GM23338 (cell line): ENCODE results near the gene RNF141. TPM values are rescaled to one million over a fixed set of nuclear protein-coding genes. Genes with fewer than 3 reads are reported as not detected.

ENCODE experiments used
- ATAC-seq: fragments of 200-7000 bp; cut with Tn5 transposase; 3 replicates; pipeline ENCODE4 v1.9.1; 2020
- DNase-seq: peaks from one replicate; pipeline ENCODE4 v3.0.0-alpha.2; 2015; ENCODE audit warnings: low spot score
- H2AFZ ChIP-seq: fragments of 200-600 bp; sonication (generic); 2 replicates; pipeline ENCODE4 v1.8.0; 2016; ENCODE audit warnings: antibody characterized with exemption, mild to moderate bottlenecking, moderate library complexity
- H3F3A ChIP-seq: fragments of 200-600 bp; sonication (generic); replicated peaks from 2 replicates; pipeline ENCODE4 v1.8.0; 2017; ENCODE audit warnings: antibody characterized with exemption, mixed run types, low read depth
- H3K27ac ChIP-seq: fragments of 200-600 bp; sonication (generic); 2 replicates; pipeline ENCODE4 v1.6.1; 2016; ENCODE audit warnings: low read depth
- H3K27me3 ChIP-seq: fragments of 200-600 bp; sonication (generic); 2 replicates; pipeline ENCODE4 v1.8.0; 2016; ENCODE audit warnings: mild to moderate bottlenecking, mixed run types, moderate library complexity; ENCODE audit not compliant: insufficient read depth
- H3K36me3 ChIP-seq: fragments of 200-600 bp; sonication (generic); 2 replicates; pipeline ENCODE4 v1.8.0; 2016; ENCODE audit warnings: mild to moderate bottlenecking; ENCODE audit not compliant: insufficient read depth
- H3K4me1 ChIP-seq: fragments of 200-600 bp; sonication (generic); 2 replicates; pipeline ENCODE4 v1.8.0; 2016; ENCODE audit warnings: mild to moderate bottlenecking, moderate library complexity; ENCODE audit not compliant: insufficient read depth
- H3K4me2 ChIP-seq: fragments of 200-600 bp; sonication (generic); 2 replicates; pipeline ENCODE4 v1.7.1; 2017; ENCODE audit warnings: mixed run types
- H3K4me3 ChIP-seq: fragments of 200-600 bp; sonication (generic); 2 replicates; pipeline ENCODE4 v1.6.1; 2016; ENCODE audit warnings: mixed run types
- H3K79me2 ChIP-seq: fragments of 200-600 bp; sonication (generic); replicated peaks from 2 replicates; pipeline ENCODE4 v1.8.0; 2017; ENCODE audit warnings: mild to moderate bottlenecking; ENCODE audit not compliant: insufficient read depth
- H3K9me2 ChIP-seq: fragments of 200-600 bp; sonication (generic); 2 replicates; pipeline ENCODE4 v1.8.0; 2017; ENCODE audit not compliant: insufficient read depth
- H4K20me1 ChIP-seq: fragments of 200-600 bp; sonication (generic); replicated peaks from 2 replicates; pipeline ENCODE4 v1.8.0; 2017; ENCODE audit warnings: mild to moderate bottlenecking; ENCODE audit not compliant: insufficient read depth
- H3K27ac Mint-ChIP-seq: 2 replicates; pipeline ENCODE4 v1.8.0; 2020; ENCODE audit warnings: inconsistent platforms, mild to moderate bottlenecking, moderate library complexity, mixed read lengths
- H3K27me3 Mint-ChIP-seq: 3 replicates; pipeline ENCODE4 v1.8.0; 2022; ENCODE audit warnings: low read depth, mild to moderate bottlenecking, moderate library complexity, mixed read lengths, inconsistent platforms; ENCODE audit not compliant: insufficient read depth, poor library complexity
- H3K36me3 Mint-ChIP-seq: 3 replicates; pipeline ENCODE4 v1.8.0; 2021; ENCODE audit warnings: low read depth, mild to moderate bottlenecking, inconsistent platforms, moderate library complexity, mixed read lengths
- H3K4me1 Mint-ChIP-seq: 3 replicates; pipeline ENCODE4 v1.8.0; 2020; ENCODE audit warnings: mild to moderate bottlenecking, inconsistent platforms, mixed read lengths
- H3K4me3 Mint-ChIP-seq: 3 replicates; pipeline ENCODE4 v1.8.0; 2021; ENCODE audit warnings: moderate library complexity, mild to moderate bottlenecking, inconsistent platforms, mixed read lengths
- H3K9me3 Mint-ChIP-seq: 3 replicates; pipeline ENCODE4 v1.8.0; 2020; ENCODE audit warnings: moderate library complexity, mild to moderate bottlenecking, inconsistent platforms, mixed read lengths
- CREB1 ChIP-seq: fragments of 250-450 bp; sonication (Bioruptor Pico); IDR thresholded peaks from 2 replicates; pipeline ENCODE4 v1.5.0; 2020; ENCODE audit warnings: low read depth, mild to moderate bottlenecking, moderate library complexity
- CTCF ChIP-seq, 2 experiments: fragments of 200-600 bp in 1 of 2; sonication (generic) in 1 of 2; conservative IDR thresholded peaks; 2 replicates each; pipeline versions ENCODE4 v1.5.1 to v1.6.1; 2016 to 2017; ENCODE audit warnings: antibody characterized with exemption in 2 of 2, low read depth in 2 of 2, mild to moderate bottlenecking in 2 of 2, moderate library complexity in 1 of 2
- ETS1 ChIP-seq: IDR thresholded peaks from 2 replicates; pipeline ENCODE4 v1.6.1; 2016; ENCODE audit warnings: antibody characterized with exemption
- EZH2 ChIP-seq: fragments of 200-600 bp; sonication (generic); IDR thresholded peaks from one replicate; pipeline ENCODE4 v1.8.0; 2017; ENCODE audit warnings: antibody characterized with exemption, mild to moderate bottlenecking, low read depth; ENCODE audit not compliant: unreplicated experiment
- EZH2phosphoT487 ChIP-seq: fragments of 200-600 bp; sonication (generic); IDR thresholded peaks from one replicate; pipeline ENCODE4 v1.8.1; 2018; ENCODE audit warnings: antibody characterized with exemption; ENCODE audit not compliant: unreplicated experiment
- JUNB ChIP-seq: IDR thresholded peaks from one replicate; pipeline ENCODE4 v1.6.1; 2016; ENCODE audit warnings: antibody characterized with exemption; ENCODE audit not compliant: unreplicated experiment
- NANOG ChIP-seq: IDR thresholded peaks from 2 replicates; pipeline ENCODE4 v1.6.1; 2016; ENCODE audit warnings: antibody characterized with exemption, borderline replicate concordance
- POLR2AphosphoS5 ChIP-seq: IDR thresholded peaks from 2 replicates; pipeline ENCODE4 v1.6.1; 2016; ENCODE audit warnings: antibody characterized with exemption, low read depth
- REST ChIP-seq: IDR thresholded peaks from one replicate; pipeline ENCODE4 v1.6.1; 2018; ENCODE audit warnings: antibody characterized with exemption; ENCODE audit not compliant: unreplicated experiment
- STAT1 ChIP-seq: IDR thresholded peaks from one replicate; pipeline ENCODE4 v1.6.1; 2016; ENCODE audit warnings: antibody characterized with exemption; ENCODE audit not compliant: unreplicated experiment
- ZNF114 ChIP-seq: fragments of 250-450 bp; sonication (Bioruptor Pico); IDR thresholded peaks from 2 replicates; pipeline ENCODE4 v1.5.0; 2020; ENCODE audit warnings: mild to moderate bottlenecking, moderate library complexity
- ZNF331 ChIP-seq: fragments of 250-450 bp; sonication (Bioruptor Pico); IDR thresholded peaks from 2 replicates; pipeline ENCODE4 v1.5.0; 2020; ENCODE audit warnings: low read depth, mild to moderate bottlenecking, moderate library complexity
- ZNF462 ChIP-seq: fragments of 250-450 bp; sonication (Bioruptor Pico); IDR thresholded peaks from 2 replicates; pipeline ENCODE4 v1.5.0; 2020; ENCODE audit warnings: mild to moderate bottlenecking, moderate library complexity
- polyA plus RNA-seq: library from polyadenylated mRNA; unstranded; fragments of >200 nt; fragmentation: Nextera tagmentation; extraction: Ambion mirVana; gene quantifications from 2 replicates; pipeline ENCODE4 v1.2.1, GENCODE V29; 2016
- total RNA-seq: library from RNA; depleted of rRNA; stranded (reverse); fragments of >200 nt; shearing (Covaris generic); gene quantifications from 2 replicates; pipeline ENCODE4 v1.2.3, GENCODE V29; 2014

The RNF141 gene
- total and polyA plus RNA-seq, 2 experiments from 2014 or later: 11.4 to 26.9 TPM

GRCh38 chr11:10561947-10562346, 21.0 kb upstream of the RNF141 start:
- Mint-ChIP-seq H3K4me3 (no peak overlapping the region), H3K27ac (no peak overlapping the region), H3K36me3 (no peaks in the 10 kb centered on the region), H3K27me3 (no peaks in the 10 kb centered on the region), H3K4me1 (no peaks in the 10 kb centered on the region; the same call in 2 of the 3 replicates), H3K9me3 (no peaks in the 10 kb centered on the region)
- Histone ChIP-seq H3K4me2 (no peak overlapping the region), H3K4me1 (no peaks in the 10 kb centered on the region), H3K36me3 (no peaks in the 10 kb centered on the region), H3K9me2 (no peaks in the 10 kb centered on the region), H3K27ac (no peak overlapping the region), H3F3A (no peaks in the 10 kb centered on the region), H2AFZ (no peak overlapping the region), H3K4me3 (no peak overlapping the region), H4K20me1 (no peaks in the 10 kb centered on the region), H3K27me3 (no peaks in the 10 kb centered on the region), H3K79me2 (no peaks in the 10 kb centered on the region)
- DNase-seq (no peak), ATAC-seq (no peak)
- no peak for TF ChIP-seq ZNF114 (CRISPR knock-in tag)
- TF ChIP-seq EZH2: no peak
- TF ChIP-seq ZNF331 (CRISPR knock-in tag): no peak
- TF ChIP-seq NANOG: no peak
- no peak for TF ChIP-seq CREB1 (CRISPR knock-in tag)
- no peak for TF ChIP-seq REST
- TF ChIP-seq STAT1: no peak
- no peak for TF ChIP-seq EZH2phosphoT487
- no peak for TF ChIP-seq ETS1
- TF ChIP-seq CTCF (conservative IDR thresholded peaks at IDR 0.05; ENCODE audit: low read depth in 2 of 2): no peak
- TF ChIP-seq JUNB: no peak
- TF ChIP-seq ZNF462 (CRISPR knock-in tag): no peak
- no peak for TF ChIP-seq POLR2AphosphoS5
